PC-3 (cell line): ENCODE measurements around the gene PPFIBP2. TPM values are rescaled to one million over a fixed set of nuclear protein-coding genes. Genes with fewer than 3 reads are reported as not detected.

Experiments used
- ATAC-seq: fragments of 200-7000 bp; cut with Tn5 transposase; 2 replicates; pipeline ENCODE4 v1.9.1; 2020; ENCODE audit warnings: mild to moderate bottlenecking, moderate library complexity
- BruUV-seq: library from RNA; stranded (reverse); fragments of 400-500 nt; replicated peaks from 2 replicates; lab custom pipeline; 2021; lab: Mats Ljungman, UMichigan
- CTCF ChIA-PET: fragments of 300-600 bp; sonication (Branson Sonifier 250); formaldehyde crosslinking; loops from one replicate; lab custom pipeline; 2022; ENCODE audit warnings: antibody characterized with exemption; lab: Charles Lee
- POLR2A ChIA-PET: fragments of 300-600 bp; sonication (Branson Sonifier 250); formaldehyde crosslinking; loops from one replicate; lab custom pipeline; 2022; ENCODE audit warnings: antibody characterized with exemption; ENCODE audit not compliant: unreplicated experiment; lab: Charles Lee
- DNase-seq: peaks from one replicate; pipeline ENCODE4 v3.0.0-alpha.2; 2015
- H2AFZ ChIP-seq: fragments of 300-600 bp; sonication (generic); 2 replicates; pipeline ENCODE4 v1.6.0; 2016; ENCODE audit warnings: antibody characterized with exemption, low read length
- H3F3A ChIP-seq: fragments of 300-600 bp; sonication (generic); one replicate; pipeline ENCODE4 v1.6.0; 2017; ENCODE audit warnings: antibody characterized with exemption, low read length, control low read depth, mild to moderate bottlenecking; ENCODE audit not compliant: unreplicated experiment
- H3K27ac ChIP-seq: fragments of 300-600 bp; sonication (generic); 2 replicates; pipeline ENCODE4 v1.5.1; 2016; ENCODE audit warnings: mild to moderate bottlenecking, low read length
- H3K27me3 ChIP-seq: fragments of 300-600 bp; sonication (generic); 2 replicates; pipeline ENCODE4 v1.6.1; 2016; ENCODE audit warnings: low read length, mixed read lengths
- H3K36me3 ChIP-seq: fragments of 300-600 bp; sonication (generic); 2 replicates; pipeline ENCODE4 v1.6.1; 2016; ENCODE audit warnings: low read depth, mixed run types, low read length, mixed read lengths
- H3K4me1 ChIP-seq: fragments of 300-600 bp; sonication (generic); 2 replicates; pipeline ENCODE4 v1.5.1; 2016; ENCODE audit warnings: low read length; ENCODE audit not compliant: insufficient read depth
- H3K4me2 ChIP-seq: fragments of 300-600 bp; sonication (generic); 2 replicates; pipeline ENCODE4 v1.6.0; 2016; ENCODE audit warnings: low read length
- H3K4me3 ChIP-seq: fragments of 300-600 bp; sonication (generic); 2 replicates; pipeline ENCODE4 v1.5.1; 2016; ENCODE audit warnings: mild to moderate bottlenecking, low read length, mixed read lengths
- H3K79me2 ChIP-seq: fragments of 300-600 bp; sonication (generic); 2 replicates; pipeline ENCODE4 v1.6.1; 2017; ENCODE audit warnings: low read length, mixed read lengths
- H3K9ac ChIP-seq: fragments of 300-600 bp; sonication (generic); 2 replicates; pipeline ENCODE4 v1.6.0; 2016; ENCODE audit warnings: mild to moderate bottlenecking, low read length
- H3K9me2 ChIP-seq: fragments of 300-600 bp; sonication (generic); replicated peaks from 2 replicates; pipeline ENCODE4 v1.6.1; 2016; ENCODE audit warnings: mixed run types, low read length, mixed read lengths
- H3K9me3 ChIP-seq: fragments of 300-600 bp; sonication (generic); 2 replicates; pipeline ENCODE4 v1.6.1; 2016; ENCODE audit warnings: low read length, mixed read lengths
- H4K20me1 ChIP-seq: fragments of 300-600 bp; sonication (generic); 2 replicates; pipeline ENCODE4 v1.6.1; 2016; ENCODE audit warnings: low read length, mixed read lengths
- CTCF ChIP-seq: fragments of 300-600 bp; sonication (generic); conservative IDR thresholded peaks from 2 replicates; pipeline ENCODE4 v1.5.1; 2017; ENCODE audit warnings: antibody characterized with exemption, low read depth, mild to moderate bottlenecking, low read length
- EZH2 ChIP-seq: fragments of 300-600 bp; sonication (generic); IDR thresholded peaks from one replicate; pipeline ENCODE4 v1.6.1; 2017; ENCODE audit warnings: antibody characterized with exemption, mild to moderate bottlenecking, low read length; ENCODE audit not compliant: unreplicated experiment
- EZH2phosphoT487 ChIP-seq: fragments of 300-600 bp; sonication (generic); IDR thresholded peaks from 2 replicates; pipeline ENCODE4 v1.6.1; 2018; ENCODE audit warnings: mild to moderate bottlenecking, antibody characterized with exemption, low read length, borderline replicate concordance
- intact Hi-C: fragments of 100-400 bp; cut with micrococcal nuclease; formaldehyde crosslinking; loops from 2 replicates; pipeline ENCODE4 v1.9.0; 2023
- total RNA-seq: library from RNA; depleted of rRNA; stranded (reverse); fragments of >200 nt; gene quantifications from 2 replicates; pipeline ENCODE4 v1.2.3, GENCODE V29; 2014

PPFIBP2 gene
- total RNA-seq, 1 experiment from 2014 or later, result 3.2 TPM

GRCh38 chr11:7536100-7536499 lies 22.3 kb downstream of the PPFIBP2 start:
- no peaks in the 10 kb centered on the region for H3K36me3 ChIP-seq
- POLR2A ChIA-PET, result no interaction called here
- H3K4me3 ChIP-seq, result no peak overlapping the region
- H3K27ac ChIP-seq, result no peak overlapping the region
- H3K4me1 ChIP-seq, result no peaks in the 10 kb centered on the region
- intact Hi-C loops, result no loop called here
- TF ChIP-seq EZH2 (no peak), CTCF (peak; percentile 18; the same call in 1 of the 2 replicates)
- CTCF ChIA-PET, result no interaction called here
- H3F3A ChIP-seq, result no peaks in the 10 kb centered on the region
- no peaks in the 10 kb centered on the region for H3K9me2 ChIP-seq
- ATAC-seq (no peak), DNase-seq (no peak)
- H3K27me3 ChIP-seq, result peaks cover 40% of the 10 kb centered on the region
- no peak overlapping the region for H3K9ac ChIP-seq
- no peaks in the 10 kb centered on the region for H4K20me1 ChIP-seq
- H3K4me2 ChIP-seq, result no peak overlapping the region
- no TSS peak for BruUV-seq
- no peaks in the 10 kb centered on the region for H3K9me3 ChIP-seq
- no peak overlapping the region for H2AFZ ChIP-seq
- no peaks in the 10 kb centered on the region for H3K79me2 ChIP-seq

GRCh38 chr11:7537265-7537664 lies 23.5 kb downstream of the PPFIBP2 start:
- H3K36me3 ChIP-seq, result no peaks in the 10 kb centered on the region
- TF ChIP-seq CTCF, result no peak
- TF ChIP-seq EZH2phosphoT487, result no peak
- no peak for TF ChIP-seq EZH2
- no peak overlapping the region for H3K27ac ChIP-seq
- H3K4me3 ChIP-seq, result no peak overlapping the region
- no peak overlapping the region for H3K4me2 ChIP-seq
- no peaks in the 10 kb centered on the region for H3K9me2 ChIP-seq
- H3K79me2 ChIP-seq, result no peaks in the 10 kb centered on the region
- ATAC-seq (no peak), DNase-seq (no peak)
- H3K4me1 ChIP-seq, result no peaks in the 10 kb centered on the region
- ChIA-PET POLR2A (no interaction called here), CTCF (no interaction called here)
- no peaks in the 10 kb centered on the region for H4K20me1 ChIP-seq
- BruUV-seq, result no TSS peak
- no peaks in the 10 kb centered on the region for H3K9me3 ChIP-seq
- H3K27me3 ChIP-seq, result peaks cover 40% of the 10 kb centered on the region
- no peak overlapping the region for H2AFZ ChIP-seq
- intact Hi-C loops, result no loop called here
- no peaks in the 10 kb centered on the region for H3F3A ChIP-seq
- H3K9ac ChIP-seq, result no peak overlapping the region

DNA sequence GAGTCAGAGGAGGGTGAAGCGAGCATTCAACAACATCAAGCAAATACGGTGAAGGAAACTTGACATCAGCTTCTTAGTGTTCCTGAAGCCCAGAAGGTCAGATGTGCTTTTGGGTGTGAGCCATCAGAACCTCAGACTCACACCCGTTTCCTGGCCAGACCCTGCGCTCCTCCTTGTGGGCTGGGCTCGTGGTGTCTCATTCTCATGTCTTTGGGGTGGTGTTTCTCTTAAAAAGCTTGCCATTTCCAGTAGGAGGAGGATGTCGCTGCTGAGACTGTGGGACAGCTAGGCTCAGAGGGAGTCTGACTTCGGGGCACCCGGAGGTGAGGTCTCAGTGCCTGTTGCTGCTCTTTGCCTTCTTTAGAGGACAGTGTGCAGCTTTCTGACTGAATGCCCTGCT lies 24.2 kb downstream of the PPFIBP2 start:
- CTCF ChIA-PET, result no interaction called here
- H3K9me3 ChIP-seq, result no peaks in the 10 kb centered on the region
- no TSS peak for BruUV-seq
- no peaks in the 10 kb centered on the region for H3F3A ChIP-seq
- H3K79me2 ChIP-seq, result no peaks in the 10 kb centered on the region
- H3K27ac ChIP-seq, result no peak overlapping the region
- no peak overlapping the region for H3K9ac ChIP-seq
- H3K27me3 ChIP-seq, result peaks cover 40% of the 10 kb centered on the region
- ATAC-seq (no peak), DNase-seq (no peak)
- no peak overlapping the region for H2AFZ ChIP-seq
- H3K9me2 ChIP-seq, result no peaks in the 10 kb centered on the region
- H3K4me2 ChIP-seq, result no peak overlapping the region
- POLR2A ChIA-PET, result no interaction called here
- H3K36me3 ChIP-seq, result no peaks in the 10 kb centered on the region
- no peak overlapping the region for H3K4me3 ChIP-seq
- TF ChIP-seq EZH2, result no peak
- no peak for TF ChIP-seq EZH2phosphoT487
- no peak for TF ChIP-seq CTCF
- intact Hi-C loops, result no loop called here
- no peaks in the 10 kb centered on the region for H3K4me1 ChIP-seq
- no peaks in the 10 kb centered on the region for H4K20me1 ChIP-seq
